ENCODE measurements around the gene SHISAL2A.

- TF ChIP-seq CTCF (IDR thresholded peaks at IDR 0.05) (no peak), POLR2A (IDR thresholded peaks at IDR 0.05) (no peak), EP300 (IDR thresholded peaks at IDR 0.05) (no peak), POLR2AphosphoS5 (IDR thresholded peaks at IDR 0.05) (no peak)
These were observed 4.2 kb upstream of the SHISAL2A start for GRCh38 chr1:52628614-52629324.

Data from upper lobe of left lung (tissue), 4 donors.